ENCODE data around the gene CTTNBP2. TPM values are rescaled to one million over a fixed set of nuclear protein-coding genes. Genes with fewer than 3 reads are reported as not detected.

The CTTNBP2 gene
- total RNA-seq, 1 experiment from 2014 or later: 17.6 TPM

DNA sequence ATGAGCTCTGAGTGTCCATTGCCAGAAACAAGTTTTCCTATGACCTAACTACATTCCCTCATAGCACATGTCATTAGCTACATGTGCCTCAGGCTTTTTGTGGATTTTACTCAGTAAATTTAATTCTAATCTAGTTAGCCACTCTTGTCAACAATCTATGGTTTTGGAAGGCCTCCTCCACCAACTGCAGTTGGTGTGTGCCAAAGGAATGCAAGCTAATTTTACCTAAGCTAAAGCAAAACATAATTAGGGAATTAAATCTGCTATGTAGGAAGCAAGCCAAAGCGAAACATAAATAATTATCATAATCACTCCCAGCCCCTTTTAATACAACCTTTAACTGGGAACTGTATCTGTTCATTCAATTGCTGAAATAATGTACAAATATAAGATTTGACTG lies 3.5 kb upstream of the CTTNBP2 start:
- Histone ChIP-seq H2AFZ (ENCODE audit: low read length) (no peak overlapping the region), H4K8ac (replicated peaks; ENCODE audit: insufficient read length, low read depth, low read length) (no peak overlapping the region)
- H3K36me3 Mint-ChIP-seq (ENCODE audit: insufficient read depth in 1 of 3, low read depth in 3 of 3): no peaks in the 10 kb centered on the region; a peak in 2 of 7 replicates

More for the DNA sequence above, 3.5 kb upstream of the CTTNBP2 start:
- peaks cover 7% of the 10 kb centered on the region for H3K23me2 ChIP-seq (ENCODE audit: insufficient read length, low read depth, low read length, poor library complexity, severe bottlenecking)
- no peaks in the 10 kb centered on the region for H3K27me3 ChIP-seq (ENCODE audit: insufficient read depth, low read length)
- no peak overlapping the region for H2BK15ac ChIP-seq (ENCODE audit: low read depth, low read length)
- H3K18ac ChIP-seq (ENCODE audit: insufficient read length, low read depth, low read length): no peak overlapping the region
- no peak overlapping the region for H2BK5ac ChIP-seq (ENCODE audit: insufficient read length, low read length)
- H3K79me1 ChIP-seq (ENCODE audit: insufficient read depth, low read depth, low read length, poor library complexity, severe bottlenecking): no peaks in the 10 kb centered on the region
- H4K91ac ChIP-seq (ENCODE audit: insufficient read length, low read depth, low read length): no peak overlapping the region
- no peak overlapping the region for H3K56ac ChIP-seq (ENCODE audit: insufficient read length, low read depth, low read length)
- H2BK20ac ChIP-seq (ENCODE audit: low read depth, low read length, poor library complexity, severe bottlenecking): no peak overlapping the region
- no peak overlapping the region for H3K4me2 ChIP-seq (ENCODE audit: insufficient read depth, insufficient read length, low read length)
- Mint-ChIP-seq H3K4me1 (peaks cover 42 to 44% of the 10 kb centered on the region in 2 experiments), H3K4me3 (no peak overlapping the region), H3K9me3 (no peaks in the 10 kb centered on the region; a peak in 1 of 5 replicates), H3K27ac (no peak overlapping the region), H3K27me3 (ENCODE audit: low read depth) (peaks cover 9% of the 10 kb centered on the region)
- H3K14ac ChIP-seq (ENCODE audit: insufficient read depth, low read length): no peak overlapping the region
- H2BK120ac ChIP-seq (ENCODE audit: low read depth, low read length, poor library complexity, severe bottlenecking): no peak overlapping the region
- H3K4ac ChIP-seq (ENCODE audit: low read depth, low read length): no peak overlapping the region
- no peak overlapping the region for H3K27ac ChIP-seq (ENCODE audit: insufficient read length, low read depth, low read length)
- H2BK12ac ChIP-seq (ENCODE audit: insufficient read length, low read depth, low read length): no peak overlapping the region
- no peaks in the 10 kb centered on the region for H3K9me3 ChIP-seq (ENCODE audit: control insufficient read depth, low read depth, low read length)
- no CpG with 5 or more reads among the region's 1 CpG for WGBS (ENCODE audit: extremely low coverage, insufficient read length, low lambda C conversion rate)
- no peak overlapping the region for H3K9ac ChIP-seq (ENCODE audit: extremely low read depth, insufficient read length, low read length)
- TF ChIP-seq CTCF (conservative IDR thresholded peaks at IDR 0.05): no peak
- no peak for DNase-seq
- H2AK5ac ChIP-seq (ENCODE audit: insufficient read length, low read length): no peak overlapping the region
- H3T11ph ChIP-seq (ENCODE audit: low read length): no peak overlapping the region
- no peaks in the 10 kb centered on the region; the same call in 1 of the 2 replicates for H3K79me2 ChIP-seq (ENCODE audit: insufficient read depth, low read length)
- H4K5ac ChIP-seq (ENCODE audit: insufficient read length, low read depth, low read length): no peak overlapping the region
- H3K23ac ChIP-seq (ENCODE audit: insufficient read length, low read depth, low read length): no peak overlapping the region
- H4K20me1 ChIP-seq (ENCODE audit: control insufficient read depth, insufficient read depth, insufficient read length): no peaks in the 10 kb centered on the region
- 0 out of 2 replicates have a peak, but pooled peaks cover 2% of the 10 kb centered on the region for H3K4me1 ChIP-seq (ENCODE audit: insufficient read depth, low read length)
